Measurements from ENCODE around the gene ARID3B.
"Not testable (repeated sequence)": the region's sequence is repeated elsewhere in the genome, so short reads cannot be mapped to it uniquely, and the experiment has no call there.

ARID3B gene, protein sequence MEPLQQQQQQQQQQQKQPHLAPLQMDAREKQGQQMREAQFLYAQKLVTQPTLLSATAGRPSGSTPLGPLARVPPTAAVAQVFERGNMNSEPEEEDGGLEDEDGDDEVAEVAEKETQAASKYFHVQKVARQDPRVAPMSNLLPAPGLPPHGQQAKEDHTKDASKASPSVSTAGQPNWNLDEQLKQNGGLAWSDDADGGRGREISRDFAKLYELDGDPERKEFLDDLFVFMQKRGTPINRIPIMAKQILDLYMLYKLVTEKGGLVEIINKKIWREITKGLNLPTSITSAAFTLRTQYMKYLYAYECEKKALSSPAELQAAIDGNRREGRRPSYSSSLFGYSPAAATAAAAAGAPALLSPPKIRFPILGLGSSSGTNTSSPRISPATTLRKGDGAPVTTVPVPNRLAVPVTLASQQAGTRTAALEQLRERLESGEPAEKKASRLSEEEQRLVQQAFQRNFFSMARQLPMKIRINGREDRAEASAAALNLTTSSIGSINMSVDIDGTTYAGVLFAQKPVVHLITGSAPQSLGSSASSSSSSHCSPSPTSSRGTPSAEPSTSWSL

DNA sequence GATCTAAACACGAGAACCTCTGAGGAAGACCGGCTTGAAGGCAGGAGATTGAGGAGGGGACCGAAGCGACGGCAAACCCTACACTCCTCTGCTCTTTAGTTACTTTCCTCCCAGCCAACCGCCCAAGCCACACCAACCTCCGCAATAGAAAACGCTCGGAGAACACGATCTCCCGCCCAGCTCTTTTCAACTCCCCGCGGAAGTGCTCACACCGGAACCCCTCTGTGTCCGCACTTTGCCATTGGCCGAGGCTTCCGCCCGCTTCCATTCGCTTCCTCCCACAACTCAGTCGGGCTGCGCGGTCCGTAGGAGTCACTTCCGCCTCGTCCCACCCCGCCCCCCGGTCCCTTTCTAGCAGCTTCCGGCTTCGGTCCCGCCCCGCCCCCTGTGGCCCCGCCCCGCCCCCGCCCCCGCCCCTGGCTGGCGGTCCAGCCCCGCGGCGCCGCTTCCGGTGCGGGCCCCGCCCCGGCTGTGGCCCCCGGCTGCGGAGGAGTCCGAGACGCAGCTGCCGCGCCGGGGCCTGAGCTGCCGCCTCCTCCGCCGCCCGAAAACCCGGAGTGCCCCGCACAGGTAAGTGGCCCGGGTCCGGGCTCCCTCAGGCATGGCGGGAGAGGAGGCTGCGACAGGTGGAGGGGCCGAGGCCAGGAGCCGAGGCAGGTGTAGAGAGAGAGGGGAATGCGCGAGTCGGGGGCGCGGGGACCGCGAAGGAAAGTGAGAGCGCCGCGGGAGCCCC is at the start of gene ARID3B:
Gene ARID3B (plus strand): TSS at position 460 of the 733 bp plus-strand sequence. CDS start 2,717 bp downstream, outside the sequence.
- peak; percentile 84 for DNase-seq

DNA sequence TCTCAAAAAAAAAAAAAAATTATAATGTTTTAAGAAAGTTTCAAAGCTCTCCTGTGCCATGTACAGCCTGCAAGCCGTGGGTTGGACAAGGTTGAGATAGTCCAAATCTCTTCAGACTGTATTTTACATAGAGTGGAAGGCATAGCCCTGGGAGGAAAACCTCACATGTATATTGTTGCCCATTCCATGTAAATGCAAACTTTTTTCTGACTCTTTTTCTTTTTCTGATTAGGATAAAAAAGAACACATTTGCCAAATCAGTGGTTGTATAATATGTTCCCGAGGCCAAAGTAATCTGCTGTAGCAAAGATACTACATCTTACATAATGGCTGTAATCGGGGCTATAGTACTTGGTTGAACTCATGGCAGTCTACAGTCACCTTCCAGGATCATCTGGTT is 44.4 kb upstream of the ARID3B start:
- DNase-seq = no peak

DNA sequence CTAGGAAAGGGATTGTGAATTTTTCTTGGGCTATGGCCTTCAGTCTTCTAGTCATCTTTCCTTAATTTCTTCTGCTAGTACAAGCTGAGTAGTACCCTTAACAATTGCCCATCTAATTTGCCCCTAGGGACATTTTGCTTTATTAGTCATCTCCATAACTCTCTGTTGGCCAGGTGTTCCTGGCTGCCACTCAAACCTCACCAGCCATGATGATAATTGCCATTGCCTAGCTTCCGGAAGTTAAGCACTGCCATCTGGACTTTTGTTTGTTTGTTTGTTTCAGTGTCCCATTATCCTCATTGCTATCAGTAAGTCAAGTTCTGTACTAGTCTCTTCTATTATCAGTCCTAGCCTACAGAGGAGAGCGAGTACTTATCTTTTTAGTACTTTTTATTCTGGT is 43.4 kb upstream of the ARID3B start:
- peak; percentile 86 for DNase-seq

DNA sequence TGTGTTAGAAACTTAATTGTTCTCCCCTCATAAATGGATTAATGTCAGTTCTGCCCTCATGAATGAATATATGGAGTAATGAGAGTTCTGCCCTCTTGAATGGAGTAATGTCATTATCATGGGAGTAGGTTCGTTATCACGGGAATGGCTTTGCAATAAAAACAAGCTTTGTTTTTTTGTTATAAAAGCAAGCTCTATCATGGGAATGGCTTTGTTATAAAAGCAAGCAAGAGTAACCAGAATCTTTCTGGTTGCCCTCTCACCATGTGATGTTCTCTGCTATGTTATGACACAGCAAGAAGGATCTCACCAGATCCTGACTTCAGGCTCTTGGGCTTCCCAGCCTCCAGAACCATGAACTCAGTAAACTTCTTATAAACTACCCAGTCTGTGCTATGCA is 41.7 kb upstream of the ARID3B start:
- DNase-seq = no peak

DNA sequence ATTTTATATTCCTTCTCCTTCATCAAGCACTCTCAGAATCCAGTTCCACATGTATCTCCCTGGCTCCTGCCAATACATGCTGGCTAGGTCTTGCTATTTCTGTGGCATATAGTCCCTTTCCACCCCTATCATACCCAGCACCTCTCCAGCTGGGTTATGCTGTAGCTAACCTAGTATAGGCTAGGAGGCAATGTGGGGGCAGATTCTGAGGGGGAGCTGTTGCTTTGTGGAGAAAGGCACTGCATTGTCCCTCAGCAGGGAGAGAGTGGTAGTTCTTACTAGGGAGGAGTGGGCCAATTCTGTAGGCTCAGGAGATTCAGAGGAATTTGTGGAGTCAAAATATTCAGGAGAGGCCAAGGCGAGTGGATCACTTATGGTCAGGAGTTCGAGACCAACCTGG is 40.6 kb upstream of the ARID3B start:
- no peak for DNase-seq

DNA sequence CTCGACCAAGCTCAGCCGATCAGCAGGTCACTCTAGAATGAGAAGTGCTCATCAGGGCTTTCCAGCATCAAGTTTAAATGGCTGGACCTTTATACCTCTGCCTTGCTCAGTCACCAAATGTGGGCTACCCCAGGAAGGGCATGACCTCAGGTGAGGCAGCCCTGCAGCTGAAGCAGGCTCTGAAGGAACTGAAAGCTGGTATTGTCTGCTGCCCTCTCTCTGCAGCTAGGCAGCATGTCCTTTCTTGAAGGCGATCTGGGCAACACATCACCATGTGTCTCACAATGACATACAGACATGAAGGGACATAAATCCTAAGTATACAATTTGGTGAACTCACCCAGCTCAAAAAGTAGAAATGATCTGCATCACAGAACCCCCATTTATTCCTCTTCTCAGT is 38.7 kb upstream of the ARID3B start:
- DNase-seq = no peak

DNA sequence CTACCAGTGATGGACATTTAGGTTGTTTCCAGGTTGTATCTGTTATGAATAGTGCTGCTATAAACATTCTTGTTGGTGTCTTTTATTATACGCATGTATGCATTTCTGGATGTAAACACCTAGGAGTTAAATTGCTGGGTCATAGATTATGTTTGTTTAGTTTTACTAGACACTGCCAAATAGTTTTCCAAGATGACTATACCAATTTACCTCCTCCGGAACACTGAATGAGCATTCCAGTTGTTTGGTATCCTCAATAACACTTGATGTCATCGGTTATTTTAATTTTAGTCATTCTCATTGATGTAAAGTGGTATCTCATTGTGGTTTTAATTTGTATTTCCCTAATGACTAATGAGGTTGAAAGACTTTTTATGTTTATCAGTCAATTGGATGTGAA is 36.6 kb upstream of the ARID3B start:
- no peak for DNase-seq

DNA sequence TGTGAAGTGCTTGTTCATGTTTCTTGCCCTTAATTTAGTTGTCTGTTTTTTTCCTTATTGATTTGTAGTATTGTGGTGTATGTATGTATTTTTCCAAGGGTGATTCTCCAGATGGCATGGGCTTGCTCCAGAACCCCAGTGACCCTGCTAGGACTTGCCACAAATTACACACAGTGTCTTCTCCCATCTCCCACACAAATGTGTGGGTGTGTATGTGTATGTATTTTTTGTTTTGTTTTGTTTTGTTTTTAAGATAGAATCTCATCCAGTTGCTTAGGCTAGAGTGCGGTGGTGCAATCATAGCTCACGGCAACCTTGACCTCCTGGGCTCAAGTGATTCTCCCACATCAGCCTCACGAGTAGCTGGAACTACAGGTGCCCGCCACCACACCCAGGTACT is 36.2 kb upstream of the ARID3B start:
- DNase-seq = no peak

DNA sequence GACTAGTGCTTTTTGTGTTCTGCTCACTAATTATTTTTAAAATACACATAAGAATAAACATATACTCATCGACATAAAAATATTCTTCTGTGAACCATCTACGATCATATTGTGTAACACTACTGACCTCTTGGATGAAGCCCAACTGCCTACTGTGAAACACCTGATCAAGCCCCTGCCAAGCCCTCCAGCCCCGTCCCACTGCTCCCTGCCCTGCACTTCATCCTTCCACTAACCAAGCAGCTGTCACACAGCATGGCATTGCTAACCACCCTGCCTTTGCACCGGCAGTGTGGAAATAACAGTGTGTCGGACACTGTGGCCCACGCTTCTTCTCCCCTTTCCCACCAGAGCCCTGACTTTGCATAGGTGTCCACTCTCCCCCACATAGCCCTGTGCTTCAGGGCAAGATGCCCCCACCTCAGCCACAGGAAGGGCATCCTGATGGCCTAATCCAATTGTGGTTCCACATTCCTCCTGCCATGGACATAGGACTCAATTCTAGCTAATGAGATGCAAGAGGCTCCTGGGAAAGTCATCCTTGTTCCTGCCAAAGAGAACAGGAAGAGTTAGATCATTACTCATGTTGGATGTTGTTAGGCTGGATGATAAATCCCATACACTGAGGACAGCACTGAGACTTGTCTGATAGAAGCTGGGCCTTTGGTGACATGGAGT is 35.0 kb upstream of the ARID3B start:
- no peak for DNase-seq

DNA sequence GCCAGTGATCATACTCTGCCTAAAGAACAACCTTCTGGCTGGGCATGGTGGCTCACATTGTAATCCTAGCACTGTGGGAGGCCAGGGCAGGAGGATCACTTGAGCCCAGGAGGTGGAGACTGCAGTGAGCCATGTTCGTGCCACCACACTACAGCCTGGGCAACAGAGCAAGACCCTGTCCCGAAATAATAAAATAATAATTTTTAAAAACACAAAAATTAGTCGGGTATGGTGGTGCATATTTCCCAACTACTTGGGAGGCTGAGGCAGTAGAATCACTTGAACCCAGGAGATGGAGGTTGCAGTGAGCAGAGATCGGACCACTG is 34.5 kb upstream of the ARID3B start:
- DNase-seq = no peak

DNA sequence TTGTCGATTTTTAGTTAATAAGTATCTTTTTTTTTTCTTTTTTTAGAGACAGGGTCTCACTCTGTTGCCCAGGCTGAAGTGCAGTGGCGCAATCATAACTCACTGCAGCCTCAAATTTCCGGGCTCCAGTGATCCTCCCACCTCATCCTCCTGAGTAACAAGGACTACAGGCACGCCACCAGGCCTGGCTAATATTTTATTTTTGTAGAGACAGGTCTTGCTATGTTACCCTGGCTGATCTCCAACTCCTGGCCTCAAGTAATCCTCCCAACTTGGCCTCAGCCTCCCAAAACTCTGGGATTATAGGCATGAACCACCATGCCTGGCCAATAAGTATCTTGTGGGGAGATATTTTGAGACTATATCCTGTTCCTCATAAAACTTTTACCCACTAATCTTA is 29.4 kb upstream of the ARID3B start:
- no peak for DNase-seq

DNA sequence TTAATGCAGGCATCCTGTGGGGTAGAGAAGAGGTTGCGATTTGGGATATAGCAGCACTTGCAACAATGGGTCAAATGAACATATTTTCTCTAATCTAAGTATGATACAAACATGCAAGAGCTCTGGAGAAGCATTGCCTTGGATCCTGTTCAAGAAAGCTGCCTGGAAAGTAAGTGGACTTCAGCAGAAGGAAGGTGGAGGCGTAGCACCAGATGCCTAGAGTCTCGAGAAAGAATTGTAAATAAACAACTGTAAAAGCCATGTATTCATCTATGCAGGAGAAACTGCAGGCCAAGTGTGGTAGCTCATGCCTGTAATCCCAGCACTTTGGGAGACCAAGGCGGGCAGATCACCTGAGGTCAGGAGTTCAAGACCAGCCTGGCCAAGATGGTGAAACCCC is 27.0 kb upstream of the ARID3B start:
- not testable (repeated sequence) for DNase-seq

DNA sequence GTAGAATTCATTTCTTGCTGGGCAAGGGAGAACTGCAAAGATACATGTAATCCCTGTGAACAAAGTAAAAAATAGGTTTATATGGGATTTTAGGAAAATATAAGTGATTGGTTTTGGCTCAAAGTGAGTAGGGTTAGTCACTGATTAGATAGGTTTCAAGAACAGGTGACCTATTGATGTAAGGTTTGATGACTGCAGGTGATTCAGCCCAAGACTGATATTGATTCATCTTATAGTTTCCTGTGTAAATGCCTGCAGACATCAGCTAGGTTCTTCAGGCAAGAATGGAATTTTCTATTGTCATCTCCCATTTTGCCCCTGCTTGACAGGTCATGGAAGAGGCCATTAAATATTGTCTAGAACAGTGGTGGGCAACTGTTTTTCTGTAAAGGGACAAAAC is 23.9 kb upstream of the ARID3B start:
- no peak for DNase-seq

DNA sequence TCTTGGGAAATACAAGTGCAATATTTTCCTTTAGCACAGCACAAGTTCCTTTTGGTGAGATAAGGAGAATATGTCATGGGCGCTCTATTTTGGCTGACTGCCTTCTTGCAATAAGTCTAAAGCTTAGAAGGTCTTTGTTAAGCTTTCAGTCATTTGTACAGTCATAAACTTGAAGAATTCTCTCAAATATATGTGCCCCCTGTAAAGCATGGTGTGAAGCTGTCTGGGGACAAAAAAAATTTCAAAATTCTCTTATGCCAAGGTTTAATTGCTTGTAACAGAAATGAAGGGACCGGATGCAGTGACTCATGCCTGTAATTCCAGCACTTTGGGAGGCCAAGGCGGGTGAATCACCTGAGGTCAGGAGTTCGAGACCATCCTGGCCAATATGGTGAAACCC is 21.7 kb upstream of the ARID3B start:
- DNase-seq = no peak

DNA sequence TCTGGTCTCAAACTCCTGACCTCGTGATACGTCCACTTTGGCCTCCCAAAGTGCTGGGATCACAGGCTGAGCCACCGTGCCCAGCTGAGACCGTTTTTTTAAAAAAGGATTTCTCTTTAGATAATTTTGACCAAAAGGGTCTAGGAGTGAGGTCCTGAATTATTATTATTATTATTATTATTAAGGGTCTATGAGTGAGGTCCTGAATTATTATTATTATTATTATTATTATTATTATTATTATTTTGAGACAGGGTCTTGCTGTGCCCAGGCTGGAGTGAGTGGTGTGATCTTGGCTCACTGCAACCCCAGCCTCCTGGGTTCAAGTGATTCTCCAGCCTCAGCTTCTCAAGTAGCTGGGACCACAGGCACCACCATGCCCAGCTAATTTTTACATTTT is 20.6 kb upstream of the ARID3B start:
- DNase-seq = no peak

DNA sequence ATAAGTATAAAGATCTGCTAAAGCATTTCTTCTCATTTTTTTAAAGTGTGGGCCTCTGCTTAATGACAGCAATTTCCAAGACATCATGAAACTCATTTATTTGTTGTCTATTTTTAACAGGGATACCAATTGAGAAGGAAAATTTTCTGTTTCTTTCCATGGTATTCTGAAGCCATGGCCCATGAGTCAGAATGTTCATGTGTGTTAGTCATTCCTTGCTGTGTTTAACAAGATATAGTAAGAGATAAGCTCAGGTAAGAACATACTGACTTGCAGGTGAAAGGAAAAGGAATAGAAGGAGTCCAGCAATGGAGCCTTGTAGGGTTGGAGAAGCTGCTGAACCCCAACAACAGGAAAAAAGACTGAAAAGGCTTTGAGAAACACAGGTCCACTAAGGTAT is 17.0 kb upstream of the ARID3B start:
- no peak for DNase-seq

DNA sequence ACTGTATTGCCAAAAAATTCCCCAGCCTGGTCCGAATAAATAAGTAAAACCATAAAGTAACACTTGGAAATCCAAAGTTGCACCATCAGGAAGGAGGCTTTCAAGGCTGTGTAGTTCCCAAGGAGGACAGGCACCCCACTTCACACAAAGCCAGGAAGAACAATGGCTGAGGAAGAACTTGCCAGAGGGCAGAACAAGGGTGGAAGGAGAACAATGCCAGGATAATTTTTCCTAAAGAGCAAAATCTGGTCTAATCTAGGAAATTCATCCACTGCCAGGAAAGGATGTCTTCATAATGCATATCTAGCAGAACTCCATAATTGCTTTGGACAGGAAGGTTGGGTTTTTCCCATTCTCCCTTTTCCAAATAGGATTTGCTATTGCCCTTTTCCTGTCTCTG is 15.7 kb upstream of the ARID3B start:
- no peak for DNase-seq

DNA sequence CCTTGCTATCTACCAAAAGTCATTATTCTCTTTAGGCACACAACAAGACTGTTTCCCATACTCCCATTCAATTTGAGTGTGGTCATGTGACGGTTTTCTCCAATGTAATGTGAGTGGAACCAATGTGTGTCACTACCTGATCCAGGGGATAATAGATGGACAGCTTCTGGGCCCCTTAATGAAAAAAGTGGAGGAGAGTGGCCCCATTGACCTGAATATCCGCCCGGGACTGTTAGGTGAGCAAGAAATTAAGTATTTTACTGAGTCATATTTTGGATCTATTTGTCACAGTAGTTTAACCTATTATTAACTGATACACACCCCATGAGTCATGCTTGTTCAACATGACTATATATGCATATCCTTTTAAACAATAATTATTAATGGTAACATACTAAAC is 15.1 kb upstream of the ARID3B start:
- no peak for DNase-seq

DNA sequence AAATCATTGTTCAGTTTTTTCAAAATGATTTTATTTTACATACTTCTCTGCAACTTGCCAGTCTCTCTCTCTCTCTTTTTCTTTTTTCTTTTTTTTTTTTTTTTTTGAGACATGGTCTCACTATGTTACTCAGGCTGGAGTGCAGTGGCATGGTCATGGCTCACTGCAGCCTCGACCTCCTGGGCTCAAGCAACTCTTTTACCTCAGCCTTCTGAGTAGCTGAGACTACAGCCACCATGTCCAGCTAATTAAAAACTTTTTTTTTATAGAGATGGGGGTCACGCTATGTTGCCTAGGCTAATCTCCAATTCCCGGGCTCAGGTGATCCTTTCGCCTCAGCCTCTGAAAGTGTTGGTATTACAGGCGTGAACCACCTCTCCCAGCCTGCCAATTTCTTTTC is 12.1 kb upstream of the ARID3B start:
- no peak for DNase-seq

DNA sequence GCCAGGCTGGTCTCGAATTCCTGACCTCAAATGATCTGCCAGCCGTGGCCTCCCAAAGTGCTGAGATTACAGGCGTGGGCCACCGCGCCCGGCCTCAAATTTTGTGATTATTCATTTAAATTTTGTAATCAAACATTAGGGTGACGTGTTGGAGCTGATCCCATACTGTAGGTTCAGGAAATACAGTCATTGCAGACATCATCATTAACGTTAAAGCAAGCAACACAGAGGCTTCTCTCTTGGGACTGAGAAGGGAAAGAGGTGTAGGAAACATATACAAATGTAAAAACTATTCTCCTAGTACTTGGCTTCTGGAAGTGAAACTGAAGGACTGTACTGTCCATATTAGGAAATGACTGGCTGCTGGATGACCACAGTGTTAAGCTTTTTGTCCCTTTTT is 11.1 kb upstream of the ARID3B start:
- DNase-seq = no peak

DNA sequence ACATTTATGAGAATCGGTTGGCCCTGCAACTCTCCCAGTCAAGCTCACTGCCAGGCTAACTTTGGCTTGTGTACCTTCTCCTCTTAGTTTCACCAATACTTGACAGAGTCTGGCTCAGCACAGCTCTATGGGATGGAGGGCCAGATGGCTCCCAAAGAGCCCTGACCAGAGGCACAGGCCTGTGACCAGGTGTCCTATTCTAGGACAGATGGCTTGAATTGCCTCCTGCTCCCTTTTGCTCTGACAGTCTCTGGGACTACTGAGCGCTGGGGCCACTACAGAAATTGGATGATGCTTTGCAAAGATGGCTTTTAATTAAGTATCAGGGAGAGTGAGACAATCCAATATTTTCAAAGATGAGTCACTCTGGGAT is 10.3 kb upstream of the ARID3B start:
- DNase-seq = no peak

DNA sequence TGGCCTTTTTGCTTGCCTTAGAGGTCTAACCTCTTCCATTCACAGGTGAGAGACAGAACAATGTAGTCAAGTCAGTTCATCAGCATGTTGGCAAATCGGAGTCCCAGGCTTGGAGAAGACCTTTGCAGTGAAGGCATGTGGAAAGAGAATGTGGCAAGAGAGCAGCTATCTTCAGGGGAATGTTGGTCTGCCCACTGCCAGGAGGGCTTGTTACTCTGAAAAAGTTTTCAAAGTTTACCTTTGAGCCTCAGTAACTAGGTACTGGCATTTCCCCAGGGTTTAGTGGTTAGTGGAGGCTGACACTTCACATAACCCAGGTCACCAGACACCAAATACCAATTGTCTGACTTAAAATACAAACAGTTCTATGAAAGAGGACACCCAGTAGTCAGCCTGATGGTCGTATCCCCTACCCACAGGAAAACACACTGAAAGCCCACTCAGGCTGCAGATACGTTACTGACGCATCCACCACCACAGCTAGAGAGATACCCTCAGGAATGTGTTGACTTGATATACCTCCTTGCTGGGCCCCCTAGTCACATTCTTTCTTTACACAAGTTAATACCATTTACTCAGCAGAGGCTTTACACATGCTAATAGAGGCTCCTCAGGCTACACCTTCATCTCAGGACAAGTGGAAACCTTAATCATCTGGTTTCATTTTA is 9.7 kb upstream of the ARID3B start:
- DNase-seq = no peak

DNA sequence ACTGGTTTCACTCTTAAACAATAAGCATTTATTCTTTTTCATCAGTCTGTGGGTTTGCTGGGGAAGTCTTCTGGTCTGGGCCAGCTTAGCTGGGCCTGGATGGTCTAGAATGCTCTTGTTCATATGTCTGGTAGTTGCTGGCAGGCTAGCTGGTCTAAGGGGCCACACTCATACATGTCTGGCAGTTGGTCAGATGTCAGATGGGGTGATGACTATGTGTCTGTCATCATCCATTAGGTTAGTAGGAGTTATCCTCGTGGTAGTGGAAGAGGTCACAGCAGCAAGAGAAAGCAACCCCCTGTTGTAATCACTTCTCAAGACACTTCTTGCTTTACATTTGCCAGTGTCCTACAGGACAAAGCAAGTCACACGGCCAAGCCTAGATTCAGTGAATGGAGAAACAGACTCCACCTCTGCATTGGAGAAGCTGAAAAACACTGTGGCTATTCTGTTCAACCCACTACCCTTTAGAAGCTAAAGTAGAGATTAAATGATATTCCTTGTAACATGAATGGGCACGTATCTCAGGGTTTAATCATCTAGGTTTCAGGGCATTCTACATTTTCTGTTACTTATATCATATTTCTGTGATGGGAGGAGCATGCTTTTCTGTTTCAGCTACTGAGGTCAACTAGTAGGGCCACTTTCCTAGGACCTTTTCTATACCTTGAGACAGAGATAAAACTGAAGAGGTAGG is 5.5 kb upstream of the ARID3B start:
- no peak for DNase-seq
